Nephron (organoid): Measurements from ENCODE around the gene SCN7A.
"Not testable (repeated sequence)": the region's sequence is repeated elsewhere in the genome, so short reads cannot be mapped to it uniquely, and the experiment has no call there.

Experiments used
- H3K27ac Mint-ChIP-seq, 3 experiments: 2 replicates each; pipeline ENCODE4 v1.8.0; 2020; ENCODE audit warnings: mixed read lengths in 3 of 3, mild to moderate bottlenecking in 2 of 3, moderate library complexity in 1 of 3
- H3K27me3 Mint-ChIP-seq: 2 replicates; pipeline ENCODE4 v1.8.0; 2021; ENCODE audit warnings: low read depth, mild to moderate bottlenecking, moderate library complexity, mixed read lengths
- H3K36me3 Mint-ChIP-seq: 2 replicates; pipeline ENCODE4 v1.8.0; 2020; ENCODE audit warnings: low read depth, mixed read lengths
- H3K4me1 Mint-ChIP-seq: 2 replicates; pipeline ENCODE4 v1.8.0; 2020; ENCODE audit warnings: mixed read lengths
- H3K4me3 Mint-ChIP-seq, 3 experiments: 2 replicates each; pipeline ENCODE4 v1.8.0; 2020; ENCODE audit warnings: mild to moderate bottlenecking in 3 of 3, mixed read lengths in 3 of 3, moderate library complexity in 2 of 3
- H3K9me3 Mint-ChIP-seq: 2 replicates; pipeline ENCODE4 v1.8.0; 2020; ENCODE audit warnings: mixed read lengths
- TF ChIP-seq, protein P1 (sequence below), 3 experiments: fragments of 200-600 bp; sonication (generic); IDR thresholded peaks; one replicate each; pipeline ENCODE4 v1.5.0; 2021; ENCODE audit warnings: antibody characterized with exemption in 3 of 3; ENCODE audit not compliant: unreplicated experiment in 3 of 3

Gene SCN7A

DNA sequence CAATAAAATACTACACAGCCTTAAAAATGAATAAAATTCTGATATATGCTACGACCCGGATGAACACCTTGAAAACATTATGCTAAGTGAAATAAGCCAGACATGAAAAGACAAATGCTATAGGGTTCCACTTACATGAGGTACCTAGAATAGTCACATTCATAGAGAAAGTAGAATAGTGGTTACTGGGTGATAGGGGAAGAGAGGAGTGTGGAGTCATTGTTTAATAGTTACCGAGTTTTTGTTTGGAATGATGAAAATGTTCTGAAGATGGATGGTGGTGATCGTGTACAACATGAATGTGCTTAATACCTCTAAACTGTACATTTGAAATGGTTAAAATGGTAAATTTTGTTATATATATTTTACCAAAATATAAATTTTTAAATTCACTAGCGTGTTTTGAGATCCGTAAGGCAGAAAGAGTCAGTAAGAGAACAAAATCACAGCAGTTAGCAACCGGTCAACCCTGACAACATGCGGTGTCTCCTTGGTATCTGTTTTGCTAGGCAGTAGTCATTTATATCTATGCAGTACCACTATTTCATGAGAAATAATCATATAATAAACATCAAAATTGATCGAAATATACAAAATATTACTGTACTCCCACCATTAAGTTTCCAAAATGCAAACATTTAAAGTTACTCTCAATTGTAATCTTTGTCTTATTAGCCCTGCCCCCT is 129.4 kb downstream of the SCN7A start:
- TF ChIP-seq, protein P1, sequence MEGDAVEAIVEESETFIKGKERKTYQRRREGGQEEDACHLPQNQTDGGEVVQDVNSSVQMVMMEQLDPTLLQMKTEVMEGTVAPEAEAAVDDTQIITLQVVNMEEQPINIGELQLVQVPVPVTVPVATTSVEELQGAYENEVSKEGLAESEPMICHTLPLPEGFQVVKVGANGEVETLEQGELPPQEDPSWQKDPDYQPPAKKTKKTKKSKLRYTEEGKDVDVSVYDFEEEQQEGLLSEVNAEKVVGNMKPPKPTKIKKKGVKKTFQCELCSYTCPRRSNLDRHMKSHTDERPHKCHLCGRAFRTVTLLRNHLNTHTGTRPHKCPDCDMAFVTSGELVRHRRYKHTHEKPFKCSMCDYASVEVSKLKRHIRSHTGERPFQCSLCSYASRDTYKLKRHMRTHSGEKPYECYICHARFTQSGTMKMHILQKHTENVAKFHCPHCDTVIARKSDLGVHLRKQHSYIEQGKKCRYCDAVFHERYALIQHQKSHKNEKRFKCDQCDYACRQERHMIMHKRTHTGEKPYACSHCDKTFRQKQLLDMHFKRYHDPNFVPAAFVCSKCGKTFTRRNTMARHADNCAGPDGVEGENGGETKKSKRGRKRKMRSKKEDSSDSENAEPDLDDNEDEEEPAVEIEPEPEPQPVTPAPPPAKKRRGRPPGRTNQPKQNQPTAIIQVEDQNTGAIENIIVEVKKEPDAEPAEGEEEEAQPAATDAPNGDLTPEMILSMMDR (IDR thresholded peaks at IDR 0.05; ENCODE audit: unreplicated experiment in 3 of 3) = no peak
- Mint-ChIP-seq H3K36me3 (no peaks in the 10 kb centered on the region), H3K27me3 (no peaks in the 10 kb centered on the region), H3K4me3 (no peak overlapping the region), H3K4me1 (peaks cover 5% of the 10 kb centered on the region), H3K27ac (no peak overlapping the region), H3K9me3 (no peaks in the 10 kb centered on the region)

DNA sequence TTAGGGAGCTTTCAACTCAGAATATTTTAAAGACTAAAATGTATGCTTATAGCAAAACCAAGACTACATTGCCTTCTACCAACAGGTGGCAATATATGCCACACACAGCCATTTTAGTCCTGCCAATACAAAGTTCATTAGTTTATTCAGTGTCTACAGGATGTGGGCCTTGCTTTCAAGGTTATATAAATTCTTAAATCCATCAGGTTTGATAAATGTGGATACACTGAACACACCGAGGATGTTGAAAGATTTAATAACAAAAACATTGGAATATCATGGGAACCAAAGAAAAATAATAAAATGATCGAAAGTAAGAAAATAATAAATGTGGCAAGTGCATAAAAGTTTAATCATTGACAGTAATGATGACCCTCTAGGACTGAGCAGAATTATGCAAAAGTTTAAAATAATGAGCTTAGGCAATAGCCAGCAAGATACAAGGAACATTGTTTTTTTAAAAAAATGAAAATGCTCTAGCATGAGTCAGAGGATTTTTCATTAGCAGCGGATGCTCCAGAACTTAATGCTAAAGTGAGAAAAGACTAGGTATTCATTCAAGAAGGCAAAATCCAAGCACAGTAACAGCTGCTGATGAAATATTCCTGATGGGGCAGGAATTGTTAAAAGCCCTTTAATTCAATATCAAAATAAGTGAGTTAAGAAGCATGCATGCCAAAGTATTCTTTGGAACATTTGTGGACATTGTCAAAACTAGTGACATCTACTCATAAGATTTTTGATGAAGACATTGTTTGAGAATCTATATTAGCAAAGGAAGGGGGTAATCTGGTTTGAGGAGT is 132.5 kb downstream of the SCN7A start:
- TF ChIP-seq, protein P1 (IDR thresholded peaks at IDR 0.05; ENCODE audit: unreplicated experiment in 3 of 3) = peak; percentile 52 to 73 (median 60)
- Mint-ChIP-seq H3K36me3 (no peaks in the 10 kb centered on the region), H3K27ac (peak overlapping the region in 1 of 3 experiments; percentile 33), H3K9me3 (no peaks in the 10 kb centered on the region), H3K4me1 (peaks cover 5% of the 10 kb centered on the region), H3K27me3 (no peaks in the 10 kb centered on the region), H3K4me3 (no peak overlapping the region)

DNA sequence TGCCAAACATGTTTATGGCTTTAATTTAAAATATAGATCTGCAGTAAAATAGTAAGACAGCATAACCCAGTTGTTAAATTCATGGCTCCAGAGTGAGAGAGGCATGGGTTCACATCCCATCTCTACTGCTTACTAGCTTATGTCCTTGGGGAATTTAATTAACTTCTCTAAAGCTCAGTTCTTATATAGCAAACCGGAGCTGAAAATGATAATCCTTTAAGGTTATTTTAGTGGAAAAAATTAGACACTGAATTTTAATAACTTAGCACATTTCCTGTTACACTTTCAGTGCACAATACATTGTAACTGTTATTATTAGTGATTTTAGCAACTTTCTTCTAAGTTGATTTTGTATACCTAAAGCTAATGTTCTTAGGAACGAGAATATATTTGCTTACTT is 133.1 kb downstream of the SCN7A start:
- Mint-ChIP-seq H3K9me3 (no peaks in the 10 kb centered on the region), H3K27ac (no peak overlapping the region), H3K27me3 (no peaks in the 10 kb centered on the region), H3K36me3 (no peaks in the 10 kb centered on the region), H3K4me3 (no peak overlapping the region), H3K4me1 (peaks cover 5% of the 10 kb centered on the region)
- TF ChIP-seq, protein P1 (IDR thresholded peaks at IDR 0.05; ENCODE audit: unreplicated experiment in 3 of 3) = no peak

DNA sequence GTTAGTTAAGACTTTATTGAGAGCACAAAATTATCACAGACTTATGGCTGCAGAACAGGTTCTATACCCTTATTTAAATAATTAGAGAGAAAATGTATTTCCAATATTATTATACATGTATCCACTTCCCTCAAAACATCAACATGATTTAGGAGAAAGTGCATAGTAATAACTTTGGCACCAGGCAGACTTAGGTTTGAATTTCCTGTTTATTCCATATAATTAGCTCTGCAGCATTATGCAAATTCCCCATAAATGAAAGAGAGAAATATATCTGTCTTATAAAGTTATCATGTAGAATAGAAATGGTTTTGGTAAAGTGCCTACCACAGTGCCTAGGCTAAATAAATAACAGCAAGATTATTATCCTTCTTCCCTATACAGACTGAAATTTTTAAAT is 133.6 kb downstream of the SCN7A start:
- TF ChIP-seq, protein P1 (IDR thresholded peaks at IDR 0.05; ENCODE audit: unreplicated experiment in 3 of 3) = no peak
- no peak overlapping the region for H3K27ac Mint-ChIP-seq
- no peaks in the 10 kb centered on the region for H3K36me3 Mint-ChIP-seq
- H3K9me3 Mint-ChIP-seq = no peaks in the 10 kb centered on the region
- H3K4me1 Mint-ChIP-seq = peaks cover 5% of the 10 kb centered on the region
- H3K27me3 Mint-ChIP-seq = no peaks in the 10 kb centered on the region
- H3K4me3 Mint-ChIP-seq = no peak overlapping the region

DNA sequence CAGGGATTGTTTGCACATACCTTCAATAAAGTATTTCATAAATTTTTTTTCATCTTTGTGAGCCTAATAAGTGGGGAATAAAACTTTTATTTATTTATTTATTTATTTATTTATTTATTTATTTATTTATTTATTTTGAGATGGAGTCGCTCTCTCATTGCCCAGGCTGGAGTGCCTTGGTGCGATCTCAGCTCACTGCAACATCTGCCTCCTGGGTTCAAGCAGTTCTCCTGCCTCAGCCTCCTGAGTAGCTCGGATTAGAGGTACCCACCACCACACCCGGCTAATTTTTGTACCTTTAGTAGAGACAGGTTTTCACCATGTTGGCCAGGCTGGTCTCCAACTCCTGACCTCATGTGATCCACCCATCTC is 136.1 kb downstream of the SCN7A start:
- not testable (repeated sequence) for H3K36me3 Mint-ChIP-seq, H3K27ac Mint-ChIP-seq, H3K4me1 Mint-ChIP-seq, H3K4me3 Mint-ChIP-seq, H3K9me3 Mint-ChIP-seq, H3K27me3 Mint-ChIP-seq

DNA sequence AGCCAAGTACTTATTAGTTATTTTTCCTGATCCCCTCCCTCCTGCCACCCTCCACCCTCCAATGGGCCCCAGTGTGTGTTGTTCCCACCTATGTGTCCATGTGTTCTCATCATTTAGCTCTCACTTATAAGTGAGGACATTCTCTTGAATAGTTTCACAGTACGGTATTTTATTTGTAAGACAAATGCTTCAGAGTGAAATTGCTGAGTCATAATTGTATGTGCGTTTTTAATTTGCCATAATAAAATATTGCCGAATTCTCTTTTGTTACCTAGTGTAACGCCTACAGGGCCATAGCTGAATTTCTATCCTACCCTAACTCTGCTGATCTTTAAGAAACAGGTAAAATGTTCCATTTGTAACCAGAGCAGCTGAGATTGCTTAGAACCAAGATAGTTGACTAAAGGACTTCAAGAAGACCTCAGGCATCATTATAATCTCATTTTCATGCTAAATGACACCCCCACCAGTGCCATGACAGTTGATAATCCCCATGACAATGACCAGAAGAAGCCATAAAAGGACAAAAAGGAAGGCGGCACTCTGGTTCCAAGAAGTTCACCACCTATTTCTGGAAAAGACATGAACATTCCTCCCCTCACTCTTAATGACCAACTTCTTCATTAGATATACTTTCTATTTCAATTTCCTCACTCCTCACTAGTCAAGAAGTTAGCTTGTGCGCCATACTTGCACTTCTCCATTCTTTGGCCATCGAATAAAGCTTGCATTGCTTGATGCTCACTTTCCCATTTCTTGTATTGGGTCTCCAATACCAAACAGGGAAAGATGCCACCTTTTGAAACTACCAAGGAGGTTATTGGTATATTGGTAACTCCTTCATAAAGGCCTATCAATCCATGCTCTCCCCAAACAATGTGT is 136.7 kb downstream of the SCN7A start:
- no peaks in the 10 kb centered on the region for H3K9me3 Mint-ChIP-seq

More for the DNA sequence above, 136.7 kb downstream of the SCN7A start:
- Mint-ChIP-seq H3K4me1 (peaks cover 5% of the 10 kb centered on the region), H3K27ac (no peak overlapping the region), H3K4me3 (no peak overlapping the region), H3K27me3 (no peaks in the 10 kb centered on the region), H3K36me3 (no peaks in the 10 kb centered on the region)
- TF ChIP-seq, protein P1 (IDR thresholded peaks at IDR 0.05; ENCODE audit: unreplicated experiment in 3 of 3) = no peak
